Nephron progenitor cell (in vitro differentiated cells): ENCODE data around the gene IL34.
A peak's percentile ranks its signal among the peaks of the same experiment; 100 is the strongest.

Experiments
- DNase-seq: peaks from one replicate; pipeline ENCODE4 v3.0.0; 2021
- H3K27ac Mint-ChIP-seq: 2 replicates; pipeline ENCODE4 v1.8.0; 2021; ENCODE audit warnings: mild to moderate bottlenecking, moderate library complexity, mixed read lengths
- H3K27me3 Mint-ChIP-seq: 2 replicates; pipeline ENCODE4 v1.8.0; 2021; ENCODE audit warnings: mild to moderate bottlenecking, low read depth, mixed read lengths; ENCODE audit not compliant: poor library complexity
- H3K36me3 Mint-ChIP-seq: 2 replicates; pipeline ENCODE4 v1.8.0; 2021; ENCODE audit warnings: low read depth, mixed read lengths
- H3K4me1 Mint-ChIP-seq: 2 replicates; pipeline ENCODE4 v1.8.0; 2021; ENCODE audit warnings: mixed read lengths
- H3K4me3 Mint-ChIP-seq: 2 replicates; pipeline ENCODE4 v1.8.0; 2021; ENCODE audit warnings: mild to moderate bottlenecking, moderate library complexity, mixed read lengths
- H3K9me3 Mint-ChIP-seq: 2 replicates; pipeline ENCODE4 v1.8.0; 2021; ENCODE audit warnings: mild to moderate bottlenecking, moderate library complexity, mixed read lengths
- TF ChIP-seq, protein P1 (sequence below): fragments of 200-600 bp; sonication (generic); IDR thresholded peaks from 2 replicates; pipeline ENCODE4 v1.5.0; 2021; ENCODE audit warnings: antibody characterized with exemption

Gene IL34

DNA sequence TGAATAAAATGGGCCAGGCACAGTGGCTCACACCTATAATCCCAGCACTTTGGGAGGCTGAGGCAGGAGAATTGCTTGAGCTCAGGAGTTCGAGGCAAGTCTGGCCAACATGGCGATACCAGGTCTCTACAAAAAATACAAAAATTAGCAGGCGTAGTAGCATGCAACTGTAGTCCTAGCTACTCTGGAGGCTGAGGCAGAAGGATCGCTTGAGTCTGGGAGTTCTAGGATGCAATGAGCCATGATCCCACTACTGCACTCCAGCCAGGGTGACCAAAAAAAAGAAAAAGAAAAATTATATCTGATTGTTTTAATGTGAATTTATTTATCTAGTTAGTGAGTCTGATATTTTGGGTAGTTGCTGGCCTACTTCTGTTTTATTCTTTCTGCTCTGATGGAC lies 7.0 kb downstream of the IL34 start:
- H3K9me3 Mint-ChIP-seq: peaks cover 8% of the 10 kb centered on the region
- no peaks in the 10 kb centered on the region for H3K27me3 Mint-ChIP-seq
- no peak overlapping the region for H3K27ac Mint-ChIP-seq
- no peaks in the 10 kb centered on the region for H3K36me3 Mint-ChIP-seq
- DNase-seq: no peak
- H3K4me1 Mint-ChIP-seq: peaks cover 5% of the 10 kb centered on the region
- H3K4me3 Mint-ChIP-seq: no peak overlapping the region
- TF ChIP-seq, protein P1, sequence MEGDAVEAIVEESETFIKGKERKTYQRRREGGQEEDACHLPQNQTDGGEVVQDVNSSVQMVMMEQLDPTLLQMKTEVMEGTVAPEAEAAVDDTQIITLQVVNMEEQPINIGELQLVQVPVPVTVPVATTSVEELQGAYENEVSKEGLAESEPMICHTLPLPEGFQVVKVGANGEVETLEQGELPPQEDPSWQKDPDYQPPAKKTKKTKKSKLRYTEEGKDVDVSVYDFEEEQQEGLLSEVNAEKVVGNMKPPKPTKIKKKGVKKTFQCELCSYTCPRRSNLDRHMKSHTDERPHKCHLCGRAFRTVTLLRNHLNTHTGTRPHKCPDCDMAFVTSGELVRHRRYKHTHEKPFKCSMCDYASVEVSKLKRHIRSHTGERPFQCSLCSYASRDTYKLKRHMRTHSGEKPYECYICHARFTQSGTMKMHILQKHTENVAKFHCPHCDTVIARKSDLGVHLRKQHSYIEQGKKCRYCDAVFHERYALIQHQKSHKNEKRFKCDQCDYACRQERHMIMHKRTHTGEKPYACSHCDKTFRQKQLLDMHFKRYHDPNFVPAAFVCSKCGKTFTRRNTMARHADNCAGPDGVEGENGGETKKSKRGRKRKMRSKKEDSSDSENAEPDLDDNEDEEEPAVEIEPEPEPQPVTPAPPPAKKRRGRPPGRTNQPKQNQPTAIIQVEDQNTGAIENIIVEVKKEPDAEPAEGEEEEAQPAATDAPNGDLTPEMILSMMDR: no peak

DNA sequence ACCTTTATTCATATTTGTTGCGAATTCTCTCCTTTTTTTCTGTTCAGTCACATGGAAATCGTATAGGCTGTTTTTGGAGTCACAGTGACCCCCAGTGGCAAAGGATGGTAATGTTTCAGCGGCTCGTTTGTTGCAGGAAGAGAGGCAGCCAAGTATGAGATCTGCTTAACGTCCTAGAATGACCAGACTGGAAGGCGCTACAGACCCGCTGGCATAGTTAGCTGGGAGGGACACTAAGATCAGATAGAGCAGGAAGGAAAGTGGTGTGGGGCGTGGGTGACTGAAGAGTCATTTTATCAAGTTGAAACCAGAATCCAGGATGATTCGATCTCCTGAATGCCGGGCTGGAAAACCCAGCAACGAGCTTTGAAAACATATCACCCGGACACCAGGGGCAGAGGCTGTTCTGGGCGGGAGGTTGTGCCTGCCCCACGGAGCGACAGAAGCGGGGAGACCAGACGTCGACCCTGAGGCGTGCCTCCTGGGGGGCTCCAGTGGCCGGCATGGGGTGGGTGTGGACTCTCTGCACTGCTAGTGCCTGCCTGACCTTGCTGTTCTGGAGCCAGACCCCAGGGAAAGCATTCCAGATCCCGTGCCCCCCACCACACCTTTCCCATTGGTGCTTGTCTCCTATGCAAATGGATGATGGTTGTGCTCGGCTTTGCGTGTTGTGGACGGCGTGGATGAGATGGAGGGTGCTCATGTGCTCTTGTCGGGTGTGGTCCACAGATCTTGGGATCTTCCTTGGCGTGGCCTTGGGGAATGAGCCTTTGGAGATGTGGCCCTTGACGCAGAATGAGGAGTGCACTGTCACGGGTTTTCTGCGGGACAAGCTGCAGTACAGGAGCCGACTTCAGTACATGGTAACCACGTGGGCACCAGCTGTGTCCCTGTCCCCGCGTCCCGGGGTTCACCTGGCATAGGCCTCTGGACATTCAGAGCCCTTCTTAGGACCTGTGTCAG lies 7.7 kb downstream of the IL34 start:
- DNase-seq: peak; percentile 85
- no peaks in the 10 kb centered on the region for H3K27me3 Mint-ChIP-seq
- H3K27ac Mint-ChIP-seq: no peak overlapping the region
- peaks cover 5% of the 10 kb centered on the region for H3K4me1 Mint-ChIP-seq
- peak overlapping the region; percentile 8 for H3K4me3 Mint-ChIP-seq
- peaks cover 2% of the 10 kb centered on the region for H3K9me3 Mint-ChIP-seq
- TF ChIP-seq, protein P1: peak; percentile 88
- no peaks in the 10 kb centered on the region for H3K36me3 Mint-ChIP-seq

DNA sequence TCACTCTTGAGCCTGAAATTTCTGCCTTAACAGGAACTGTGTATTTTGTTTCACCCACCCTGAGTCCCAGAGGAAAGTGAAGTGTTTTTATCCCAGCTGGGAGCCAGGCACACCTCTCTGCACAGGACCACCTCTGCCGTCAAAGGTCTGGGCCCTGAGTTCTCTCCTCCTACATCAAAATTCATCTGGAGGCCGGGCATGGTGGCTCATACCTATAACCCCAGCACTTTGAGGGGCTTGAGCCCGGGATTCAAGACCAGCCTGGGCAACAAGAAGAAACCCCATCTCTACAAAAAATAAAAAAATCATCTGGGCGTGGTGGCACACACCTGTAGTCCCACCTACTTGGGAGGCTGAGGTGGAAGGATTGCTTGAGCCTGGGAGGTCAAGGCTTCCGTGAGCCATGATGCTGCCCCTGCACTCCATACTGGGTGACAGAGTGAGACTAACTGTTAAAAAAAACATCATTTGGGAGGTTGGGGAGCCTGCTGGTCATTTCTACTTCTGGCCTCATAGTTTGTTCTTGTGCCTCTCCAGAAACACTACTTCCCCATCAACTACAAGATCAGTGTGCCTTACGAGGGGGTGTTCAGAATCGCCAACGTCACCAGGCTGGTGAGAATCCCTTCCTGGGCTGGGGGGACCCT lies 9.8 kb downstream of the IL34 start:
- no peak overlapping the region for H3K4me3 Mint-ChIP-seq
- no peaks in the 10 kb centered on the region for H3K36me3 Mint-ChIP-seq
- no peak for DNase-seq
- no peaks in the 10 kb centered on the region for H3K9me3 Mint-ChIP-seq
- TF ChIP-seq, protein P1: no peak
- H3K27ac Mint-ChIP-seq: no peak overlapping the region
- peaks cover 5% of the 10 kb centered on the region for H3K4me1 Mint-ChIP-seq
- no peaks in the 10 kb centered on the region for H3K27me3 Mint-ChIP-seq

DNA sequence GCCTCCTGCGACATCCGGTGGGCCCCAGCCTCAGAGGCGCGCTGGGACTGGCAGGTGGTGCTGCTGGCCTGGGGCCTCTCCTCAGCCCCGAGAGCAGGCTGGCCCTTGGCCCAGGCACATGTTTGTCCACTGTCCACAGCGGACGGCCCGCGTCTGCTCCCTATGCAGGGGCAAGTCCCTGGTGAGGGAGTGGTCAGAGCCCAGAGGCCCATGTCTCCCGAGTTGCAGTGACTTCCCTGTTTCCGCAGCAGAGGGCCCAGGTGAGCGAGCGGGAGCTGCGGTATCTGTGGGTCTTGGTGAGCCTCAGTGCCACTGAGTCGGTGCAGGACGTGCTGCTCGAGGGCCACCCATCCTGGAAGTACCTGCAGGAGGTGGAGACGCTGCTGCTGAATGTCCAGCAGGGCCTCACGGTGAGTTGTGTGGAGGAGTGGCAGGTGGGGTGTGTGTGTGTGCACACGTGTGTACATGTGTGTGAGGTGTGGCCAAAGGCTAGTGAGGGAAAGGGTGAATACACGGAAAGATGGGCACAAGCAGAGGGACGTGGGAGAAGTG lies 10.4 kb downstream of the IL34 start:
- no peaks in the 10 kb centered on the region for H3K36me3 Mint-ChIP-seq
- peaks cover 5% of the 10 kb centered on the region for H3K4me1 Mint-ChIP-seq
- H3K4me3 Mint-ChIP-seq: no peak overlapping the region
- H3K27ac Mint-ChIP-seq: no peak overlapping the region
- H3K27me3 Mint-ChIP-seq: no peaks in the 10 kb centered on the region
- H3K9me3 Mint-ChIP-seq: no peaks in the 10 kb centered on the region
- TF ChIP-seq, protein P1: no peak
- DNase-seq: no peak

DNA sequence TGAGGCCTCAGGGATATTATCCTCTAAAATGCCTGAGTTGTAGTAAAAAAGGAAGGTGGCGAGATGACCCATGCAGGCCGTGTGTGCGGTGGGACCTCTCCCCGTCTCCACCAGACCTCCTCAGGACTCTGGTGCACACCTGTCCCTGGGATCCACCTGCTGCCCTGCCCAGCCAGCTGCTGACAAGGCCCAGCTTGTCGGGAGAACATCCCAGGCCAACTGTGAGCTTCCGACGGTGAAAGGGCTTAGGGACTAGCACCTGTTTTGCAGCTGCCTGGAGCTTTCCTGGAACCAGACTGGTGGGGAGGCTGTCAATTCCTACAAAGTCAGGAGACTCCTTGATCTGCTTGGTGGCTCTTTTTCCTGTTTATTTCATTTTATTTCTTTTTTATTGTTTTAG lies 11.6 kb downstream of the IL34 start:
- Mint-ChIP-seq H3K4me3 (no peak overlapping the region), H3K4me1 (peaks cover 9% of the 10 kb centered on the region), H3K27me3 (no peaks in the 10 kb centered on the region), H3K9me3 (no peaks in the 10 kb centered on the region), H3K36me3 (no peaks in the 10 kb centered on the region), H3K27ac (no peak overlapping the region)
- TF ChIP-seq, protein P1: no peak
- DNase-seq: no peak
